HG02852 (cell line): ENCODE measurements around the gene VEGFA.

ENCODE experiments used
- ATAC-seq: cut with Tn5 transposase; IDR thresholded peaks from one replicate; pipeline ENCODE4 v1.9.1; 2021; ENCODE audit warnings: mild to moderate bottlenecking, moderate library complexity; ENCODE audit not compliant: unreplicated experiment

Gene VEGFA

DNA sequence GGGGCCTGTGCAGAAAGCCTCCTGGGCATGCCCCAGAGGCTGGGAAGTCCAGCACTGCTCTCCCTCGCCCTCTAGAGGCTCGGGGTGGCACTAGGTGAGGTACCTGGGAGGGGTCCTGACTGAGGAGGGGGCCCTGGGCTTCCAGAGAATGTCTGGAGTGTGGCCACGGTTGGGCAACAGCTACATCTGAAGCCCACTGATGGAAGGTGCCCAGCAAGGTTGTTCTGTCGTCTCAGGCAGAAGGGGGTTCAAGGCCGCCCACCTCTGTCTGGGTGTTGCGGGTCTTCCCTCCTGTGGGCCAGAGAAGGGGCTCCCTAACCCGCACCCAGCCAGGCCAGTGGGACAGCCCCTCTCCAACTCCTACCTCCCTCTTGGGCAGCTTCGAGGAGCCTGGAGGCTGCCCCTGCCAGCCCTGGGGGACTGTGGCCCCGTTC lies 11.4 kb upstream of the VEGFA start:
- no peak for ATAC-seq

DNA sequence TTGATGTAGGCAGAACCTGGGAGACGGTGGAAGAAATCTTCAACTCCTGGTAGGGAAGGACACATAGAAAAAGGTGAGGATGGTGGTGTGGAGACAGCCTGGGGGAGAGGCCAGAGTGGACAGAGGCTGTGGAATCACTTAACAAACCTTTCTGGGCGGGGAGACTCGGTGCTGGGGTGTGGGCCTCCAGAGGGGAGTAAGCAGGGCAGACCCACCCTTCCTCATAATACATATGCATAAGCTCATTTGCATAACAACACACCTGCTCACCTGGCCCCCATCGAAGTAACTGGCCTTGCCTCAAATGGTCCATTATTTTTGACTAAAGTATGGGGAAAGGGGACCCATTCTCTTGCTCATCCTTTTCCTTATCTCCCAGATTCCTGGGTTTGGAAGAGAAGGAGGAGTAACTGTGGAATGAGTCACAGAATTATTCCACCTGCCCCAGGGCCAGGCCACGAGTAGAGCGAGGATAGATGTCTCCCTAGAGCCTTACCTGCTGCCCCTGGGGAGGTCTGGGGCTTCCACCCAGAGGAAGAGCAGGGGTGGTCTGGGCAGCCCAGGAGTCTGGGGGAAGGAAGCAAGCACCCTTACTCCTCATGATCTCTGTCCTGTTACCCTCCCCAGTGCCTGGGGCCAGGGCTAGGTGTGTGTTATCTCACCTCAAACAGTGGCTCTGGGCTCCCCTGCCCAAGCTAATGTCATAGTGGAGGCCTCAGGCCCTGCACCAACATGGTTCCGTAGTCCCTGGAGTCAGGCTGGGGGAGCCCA lies 10.7 kb upstream of the VEGFA start:
- ATAC-seq = no peak

- ATAC-seq = no peak
These were observed 10.2 kb upstream of the VEGFA start for GRCh38 chr6:43759907-43760206.

GRCh38 chr6:43760210-43761168 lies 9.5 kb upstream of the VEGFA start:
- ATAC-seq = no peak

- no peak for ATAC-seq
These were observed 8.2 kb upstream of the VEGFA start for GRCh38 chr6:43761666-43762409.

DNA sequence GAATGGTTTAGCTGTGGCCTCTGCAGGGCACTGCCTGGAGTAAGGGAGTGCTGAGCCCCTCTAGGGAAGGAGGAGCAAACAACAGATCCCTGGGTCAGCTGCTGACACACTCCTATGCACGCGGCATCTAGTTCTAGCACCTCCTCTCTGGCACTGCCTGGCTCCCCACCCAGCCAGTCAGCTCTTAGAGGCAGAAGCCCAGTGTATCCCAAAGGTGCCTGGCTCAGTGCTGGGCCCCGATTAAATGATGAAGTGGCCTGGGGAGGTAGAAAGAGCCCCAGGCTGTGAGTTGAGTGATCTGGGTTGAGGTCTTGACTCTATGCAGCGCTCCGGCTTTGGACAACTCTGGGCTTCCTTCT lies 7.6 kb upstream of the VEGFA start:
- ATAC-seq = no peak

DNA sequence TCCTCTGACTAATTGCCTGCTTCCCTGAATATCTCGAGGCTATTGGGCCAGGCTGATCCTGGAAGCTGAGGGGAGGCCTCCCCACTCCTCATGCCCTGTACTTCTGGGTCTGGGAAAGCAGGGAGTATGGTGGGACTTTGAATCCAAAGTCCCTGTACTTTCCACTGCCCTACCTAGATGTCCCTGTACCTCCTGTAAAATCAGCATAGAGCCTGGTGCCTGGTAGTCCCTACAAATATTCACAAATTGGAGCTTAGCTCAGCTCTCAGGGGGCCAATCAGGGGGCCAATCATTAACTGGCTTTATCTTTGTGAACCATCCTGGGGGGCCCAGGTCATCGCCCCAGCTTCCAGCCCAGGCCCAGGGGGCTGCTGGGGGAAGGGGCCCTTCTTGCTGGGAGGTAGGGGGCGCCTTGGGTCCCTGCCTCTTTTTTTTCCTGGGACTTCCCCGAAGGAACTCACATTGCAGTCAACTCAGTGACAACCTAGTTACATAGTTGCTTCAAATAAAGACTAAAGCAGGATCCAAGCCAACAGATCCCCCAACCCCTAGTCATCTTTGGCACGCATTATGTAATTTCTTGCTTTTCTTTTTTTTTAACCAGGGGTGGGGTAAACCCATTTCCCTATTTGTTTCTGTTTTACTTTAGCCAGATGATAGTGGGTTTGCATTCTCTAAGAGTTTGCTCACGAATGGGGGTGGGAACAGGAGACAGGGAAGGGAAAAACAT lies 6.9 kb upstream of the VEGFA start:
- no peak for ATAC-seq

- ATAC-seq = no peak
These were observed 6.0 kb upstream of the VEGFA start for GRCh38 chr6:43763812-43764522.

- no peak for ATAC-seq
These were observed 5.2 kb upstream of the VEGFA start for GRCh38 chr6:43764772-43765171.

GRCh38 chr6:43765776-43766499 lies 4.1 kb upstream of the VEGFA start:
- ATAC-seq = no peak

DNA sequence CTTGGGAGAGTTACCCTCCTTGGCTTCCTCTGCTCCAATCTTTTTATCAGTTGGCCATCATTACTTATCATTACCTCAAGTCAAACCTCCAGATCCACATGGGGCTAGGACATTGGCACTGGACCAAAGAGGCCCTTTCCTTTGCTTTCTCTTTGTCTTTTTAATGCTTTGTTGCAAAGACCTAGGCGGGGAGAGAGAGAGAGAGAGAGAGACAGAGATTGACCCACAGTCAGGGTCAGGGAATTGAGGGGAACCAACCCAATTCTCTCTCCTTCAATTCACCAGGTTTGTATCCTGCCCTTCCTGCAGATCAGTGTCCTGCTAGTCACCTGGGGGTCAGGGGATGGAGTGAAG lies 3.5 kb upstream of the VEGFA start:
- ATAC-seq = no peak

DNA sequence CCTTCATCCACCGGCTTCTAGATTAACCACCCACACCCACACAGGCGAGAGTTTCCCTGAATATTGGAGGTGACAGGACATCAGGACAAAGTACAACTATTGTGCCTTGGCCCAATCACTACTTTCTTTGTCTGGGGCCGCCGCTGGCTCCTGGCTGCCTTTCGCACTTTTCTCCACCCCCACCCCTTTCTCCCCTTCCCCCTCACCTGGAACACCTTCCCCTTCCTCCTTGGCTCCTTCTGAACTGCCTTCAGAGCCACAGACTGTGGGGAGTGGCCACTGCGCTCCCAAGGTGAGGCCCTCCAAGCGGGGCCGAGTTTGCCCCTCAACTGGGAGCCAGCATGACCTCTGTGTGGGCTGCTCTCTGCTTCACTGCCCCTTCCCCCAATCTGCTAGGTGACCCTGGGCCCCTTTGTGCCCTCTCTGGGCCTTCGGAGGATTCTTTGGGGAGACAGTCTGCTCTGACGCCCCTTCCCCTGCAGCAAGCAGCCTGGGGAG lies 3.0 kb upstream of the VEGFA start:
- no peak for ATAC-seq

DNA sequence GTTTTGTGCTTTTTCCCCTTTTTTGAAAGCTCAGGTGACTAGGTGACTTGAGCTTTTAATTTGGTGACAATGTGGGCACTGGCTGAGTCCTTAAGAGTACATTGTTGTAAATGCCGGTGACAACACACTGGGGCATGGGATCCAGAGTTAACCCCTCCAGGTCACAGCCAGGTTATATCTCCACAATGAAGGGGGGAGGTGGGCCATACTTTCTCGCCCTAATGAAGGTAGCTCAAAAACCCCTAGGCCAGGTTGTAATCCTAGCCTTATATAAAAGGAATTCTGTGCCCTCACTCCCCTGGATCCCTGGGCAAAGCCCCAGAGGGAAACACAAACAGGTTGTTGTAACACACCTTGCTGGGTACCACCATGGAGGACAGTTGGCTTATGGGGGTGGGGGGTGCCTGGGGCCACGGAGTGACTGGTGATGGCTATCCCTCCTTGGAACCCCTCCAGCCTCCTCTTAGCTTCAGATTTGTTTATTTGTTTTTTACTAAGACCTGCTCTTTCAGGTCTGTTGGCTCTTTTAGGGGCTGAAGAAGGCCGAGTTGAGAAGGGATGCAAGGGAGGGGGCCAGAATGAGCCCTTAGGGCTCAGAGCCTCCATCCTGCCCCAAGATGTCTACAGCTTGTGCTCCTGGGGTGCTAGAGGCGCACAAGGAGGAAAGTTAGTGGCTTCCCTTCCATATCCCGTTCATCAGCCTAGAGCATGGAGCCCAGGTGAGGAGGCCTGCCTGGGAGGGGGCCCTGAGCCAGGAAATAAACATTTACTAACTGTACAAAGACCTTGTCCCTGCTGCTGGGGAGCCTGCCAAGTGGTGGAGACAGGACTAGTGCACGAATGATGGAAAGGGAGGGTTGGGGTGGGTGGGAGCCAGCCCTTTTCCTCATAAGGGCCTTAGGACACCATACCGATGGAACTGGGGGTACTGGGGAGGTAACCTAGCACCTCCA lies 2.2 kb upstream of the VEGFA start:
- no peak for ATAC-seq

GRCh38 chr6:43768506-43768860 lies 1.5 kb upstream of the VEGFA start:
- ATAC-seq = no peak

DNA sequence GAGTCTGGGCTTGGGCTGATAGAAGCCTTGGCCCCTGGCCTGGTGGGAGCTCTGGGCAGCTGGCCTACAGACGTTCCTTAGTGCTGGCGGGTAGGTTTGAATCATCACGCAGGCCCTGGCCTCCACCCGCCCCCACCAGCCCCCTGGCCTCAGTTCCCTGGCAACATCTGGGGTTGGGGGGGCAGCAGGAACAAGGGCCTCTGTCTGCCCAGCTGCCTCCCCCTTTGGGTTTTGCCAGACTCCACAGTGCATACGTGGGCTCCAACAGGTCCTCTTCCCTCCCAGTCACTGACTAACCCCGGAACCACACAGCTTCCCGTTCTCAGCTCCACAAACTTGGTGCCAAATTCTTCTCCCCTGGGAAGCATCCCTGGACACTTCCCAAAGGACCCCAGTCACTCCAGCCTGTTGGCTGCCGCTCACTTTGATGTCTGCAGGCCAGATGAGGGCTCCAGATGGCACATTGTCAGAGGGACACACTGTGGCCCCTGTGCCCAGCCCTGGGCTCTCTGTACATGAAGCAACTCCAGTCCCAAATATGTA lies 957 bp upstream of the VEGFA start:
- no peak for ATAC-seq

- no peak for ATAC-seq
These were observed 580 bp downstream of the VEGFA start for GRCh38 chr6:43770372-43771209.

- ATAC-seq = no peak
These were observed 1.3 kb downstream of the VEGFA start for GRCh38 chr6:43771210-43771857.
